Heart right ventricle (tissue), 16 donors: ENCODE data around the gene TPO. TPM values are rescaled to one million over a fixed set of nuclear protein-coding genes. Genes with fewer than 3 reads are reported as not detected.
"Not testable (repeated sequence)": the region's sequence is repeated elsewhere in the genome, so short reads cannot be mapped to it uniquely, and the experiment has no call there.

Experiments
- ATAC-seq, 8 donors: fragments of 200-7000 bp; cut with Tn5 transposase; one replicate each; pipeline ENCODE4 v1.9.1; 2020; ENCODE audit warnings: mild to moderate bottlenecking in 8 of 8, moderate library complexity in 8 of 8, moderate number of reproducible peaks in 1 of 8
- DNase-seq, 2 donors: peaks; one replicate each; pipeline ENCODE4 v3.0.0-alpha.2; 2020
- H3K27ac ChIP-seq, 10 donors: fragments of 200-600 bp; sonication (generic) in 2 of 10; one replicate each; pipeline versions ENCODE4 v1.5.0 to v1.8.0; 2020 to 2022; ENCODE audit warnings: mild to moderate bottlenecking in 3 of 10
- H3K27me3 ChIP-seq, 7 donors: fragments of 200-600 bp; one replicate each; pipeline ENCODE4 v1.8.0; 2021 to 2022; ENCODE audit warnings: mild to moderate bottlenecking in 2 of 7
- H3K36me3 ChIP-seq, 9 donors: fragments of 200-600 bp; sonication (generic) in 1 of 9; one replicate each; pipeline versions ENCODE4 v1.5.0 to v1.8.0; 2020 to 2022; ENCODE audit warnings: mild to moderate bottlenecking in 2 of 9
- H3K4me1 ChIP-seq, 9 donors: fragments of 200-600 bp; sonication (generic) in 1 of 9; one replicate each; pipeline versions ENCODE4 v1.5.0 to v1.8.0; 2020 to 2022; ENCODE audit warnings: mild to moderate bottlenecking in 4 of 9
- H3K4me3 ChIP-seq, 10 donors: fragments of 200-600 bp; sonication (generic) in 2 of 10; one replicate each; pipeline versions ENCODE4 v1.5.0 to v1.8.0; 2020 to 2022; ENCODE audit warnings: mild to moderate bottlenecking in 7 of 10, moderate library complexity in 2 of 10
- H3K9me3 ChIP-seq, 11 donors: fragments of 200-600 bp in 10 of 11; sonication (generic) in 2 of 11; one replicate each; pipeline versions ENCODE4 v1.5.0 to v1.8.0; 2013 to 2022; ENCODE audit warnings: mild to moderate bottlenecking in 2 of 11, control low read depth in 1 of 11, moderate library complexity in 1 of 11
- CTCF ChIP-seq, 9 donors: fragments of 200-600 bp; sonication (generic) in 2 of 9; IDR thresholded peaks; one replicate each; pipeline versions ENCODE4 v1.5.0 to v1.8.0; 2021 to 2022; ENCODE audit warnings: antibody characterized with exemption in 9 of 9, mild to moderate bottlenecking in 5 of 9, moderate library complexity in 1 of 9
- WGBS, 2 donors: extraction: QIAGEN DNeasy Blood & Tissue Kit; methylation state at CpG; one replicate each; pipeline ENCODE4 v1.1.7; 2013; ENCODE audit warnings: inconsistent platforms in 1 of 2; 5-methylcytosine and 5-hydroxymethylcytosine counted together
- intact Hi-C, 10 donors: fragments of 100-400 bp; cut with DNase I; formaldehyde crosslinking; loops; one replicate each; pipeline versions ENCODE4 v1.11.1 to v1.14.2; 2022
- polyA plus RNA-seq, 2 donors: library from polyadenylated mRNA; stranded (reverse); fragments of 200-250 nt; gene quantifications; one replicate each; pipeline ENCODE4 v1.2.3, GENCODE V29; 2013
- total RNA-seq, 10 donors: library from RNA; stranded (reverse); fragmentation: NEBNext Ultra II Directional in 3 of 10; extraction: Animal tissue kit (Norgen Biotek cat#: 25700) in 3 of 10; gene quantifications; one replicate each; pipeline versions ENCODE4 v1.2.1 to v1.2.4, GENCODE V29; 2021 to 2023
- donor health status: Arrhythmogenic right ventricular cardiomyopathy.
- donor health status: ischemic (EF 13 %, LVEDD 7.1; RV severe dilation, severe dysfunction).
- donor health status: healthy with polysubstance abuse.
- donor health status: DM: no; HTN: yes; CAD: no.
- donor health status: DM: no; HTN: no; CAD: no.
- donor health status: ischemic (EF 25% LVEDD 6.9; RV normal size, moderate dysfunction).
- donor health status: ischemic (EF 25% LVEDD 5.7; RV mildly dilated, moderate dysfunction).
- donor health status: healthy.
- donor health status: DM: yes; HTN: yes; CAD: no.
- donor health status: Ischemic cardiomyopathy.
- donor health status: ischemic (EF 35%, LVEDD 5.7; RV mildly dilated, moderate dysfunction).
- donor health status: nonischemic (EF 11% LVEDD 7.7; RV severe dilation, severe dysfunction).
- donor health status: DM: yes; HTN: yes; CAD: no.
- donor health status: PGD.
- donor health status: ischemic (EF 29% LVEDD 5.4; RV normal size, mild dysfunction).
- donor health status: nonischemic (EF 23%, LVEDD 6.1; RV moderate dilation, normal function).

TPO gene
- total and polyA plus RNA-seq, 12 donors = 0.85 to 22.1 (median 6.4) TPM

- ATAC-seq = peak; percentile 63 to 89 (median 80)
Observed at GRCh38 chr2:1563943-1564891, 151.0 kb downstream of the TPO start.

DNA sequence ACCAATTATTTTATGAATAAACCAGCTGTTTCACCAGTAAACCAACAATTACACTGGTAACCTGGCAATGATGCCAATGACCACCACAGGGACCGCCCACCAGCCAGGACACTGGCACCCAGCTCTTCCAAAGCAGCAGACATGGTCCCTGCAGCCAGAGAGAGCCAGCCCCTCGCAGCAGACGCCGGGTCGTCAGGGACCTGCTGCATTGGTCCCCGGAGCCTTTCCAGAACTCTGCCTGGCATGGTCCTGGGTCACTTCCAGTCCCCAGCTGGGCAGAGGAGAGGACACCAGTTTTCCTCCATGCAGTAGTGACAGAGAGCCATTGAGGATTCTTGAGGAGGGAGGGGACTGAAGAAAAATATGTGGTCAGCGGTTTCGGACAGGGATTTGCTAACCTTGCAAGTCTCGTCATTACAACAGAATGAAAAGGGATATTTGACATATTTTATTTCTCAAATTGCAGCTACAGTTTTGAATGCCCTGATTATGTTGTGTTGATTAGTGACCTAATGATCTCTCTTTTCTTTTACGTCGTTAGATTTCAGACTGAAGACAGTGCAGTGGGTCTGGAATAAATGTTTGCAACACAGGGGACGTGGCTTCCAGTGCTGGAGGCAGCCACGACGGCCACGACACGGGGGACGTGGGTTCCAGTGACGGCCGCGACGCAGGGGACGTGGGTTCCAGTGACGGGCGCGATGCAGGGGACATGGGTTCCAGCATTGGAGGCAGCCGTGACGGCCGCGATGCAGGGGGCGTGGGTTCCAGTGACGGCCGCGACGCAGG, 154.5 kb downstream of the TPO start:
- no peak for TF ChIP-seq CTCF (IDR thresholded peaks at IDR 0.05)
- no peak overlapping the region for H3K4me3 ChIP-seq
- H3K36me3 ChIP-seq = no peaks in the 10 kb centered on the region
- ATAC-seq (no peak), DNase-seq (no peak)
- WGBS, 2 donors = 96 to 97% methylated on average over 34 of the region's 34 CpGs
- H3K27me3 ChIP-seq = no peaks in the 10 kb centered on the region
- intact Hi-C loops = no loop called here
- H3K27ac ChIP-seq = no peak overlapping the region
- peaks cover 8 to 32% (median 16%) of the 10 kb centered on the region in 9 donors for H3K4me1 ChIP-seq
- H3K9me3 ChIP-seq = no peaks in the 10 kb centered on the region

More at GRCh38 chr2:1563943-1564891, 151.0 kb downstream of the TPO start:
- no peak overlapping the region for H3K4me3 ChIP-seq
- H3K27ac ChIP-seq = peak overlapping the region; percentile 12 to 78 (median 62)
- peaks cover 0 to 31% (median 15%) of the 10 kb centered on the region in 9 donors for H3K4me1 ChIP-seq
- intact Hi-C loops = no loop called here
- peaks cover 0 to 8% (median 0%) of the 10 kb centered on the region in 7 donors for H3K27me3 ChIP-seq
- no peak for TF ChIP-seq CTCF (IDR thresholded peaks at IDR 0.05)
- peak in 1 of 2 donors; percentile 63 for DNase-seq
- 61 to 68% methylated on average over 23 of the region's 23 CpGs for WGBS, 2 donors
- H3K36me3 ChIP-seq = no peaks in the 10 kb centered on the region
- no peaks in the 10 kb centered on the region for H3K9me3 ChIP-seq

- H3K27ac ChIP-seq, ATAC-seq, H3K36me3 ChIP-seq, H3K4me3 ChIP-seq, intact Hi-C loops, H3K27me3 ChIP-seq, DNase-seq, H3K9me3 ChIP-seq: not testable (repeated sequence)
- 93 to 96% methylated on average over 39 of the region's 39 CpGs for WGBS, 2 donors
- H3K4me1 ChIP-seq = peaks cover 8 to 33% (median 21%) of the 10 kb centered on the region in 9 donors
Observed at GRCh38 chr2:1568345-1568668, 155.0 kb downstream of the TPO start.

DNA sequence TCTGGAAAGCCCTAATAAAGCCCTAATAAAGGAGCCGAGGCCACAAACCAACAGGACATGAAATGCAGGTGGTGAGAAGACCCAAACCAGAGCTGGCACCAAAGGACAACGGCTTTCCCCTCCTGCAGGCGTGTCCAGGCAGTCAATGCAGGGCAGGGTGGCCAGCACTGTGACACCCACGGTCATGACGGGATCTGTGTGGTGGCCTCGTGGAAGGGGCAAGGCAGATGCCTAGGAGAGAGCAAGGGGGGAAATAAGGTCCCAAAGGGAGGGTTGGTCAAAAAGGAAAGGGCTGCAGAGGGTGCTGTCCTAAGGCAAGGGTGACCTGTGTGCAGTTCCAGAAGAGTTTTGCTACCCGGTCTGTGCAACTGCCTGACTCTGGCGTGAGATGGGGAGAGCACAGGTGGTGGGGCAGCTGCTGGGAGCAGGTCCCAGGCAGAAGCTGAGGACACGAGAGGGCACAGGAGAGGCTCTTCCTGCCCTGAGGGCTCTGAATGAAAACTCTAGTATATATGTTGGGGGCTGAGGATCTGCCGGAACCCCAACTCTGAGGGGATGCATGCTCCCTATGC, 156.7 kb downstream of the TPO start:
- no peak for ATAC-seq
- Histone ChIP-seq H3K27ac (no peak overlapping the region), H3K9me3 (no peaks in the 10 kb centered on the region), H3K36me3 (no peaks in the 10 kb centered on the region), H3K4me3 (no peak overlapping the region), H3K27me3 (no peaks in the 10 kb centered on the region), H3K4me1 (peaks cover 0 to 24% (median 15%) of the 10 kb centered on the region in 9 donors)
- DNase-seq = no peak
- intact Hi-C loops = no loop called here
- no peak for TF ChIP-seq CTCF (IDR thresholded peaks at IDR 0.05)
- WGBS, 2 donors = 86 to 87% methylated on average over 10 of the region's 10 CpGs
